ENCODE measurements around the gene DOLPP1.
A peak's percentile ranks its signal among the peaks of the same experiment; 100 is the strongest.
"Not testable (repeated sequence)": the region's sequence is repeated elsewhere in the genome, so short reads cannot be mapped to it uniquely, and the experiment has no call there.

The DOLPP1 gene

GRCh38 chr9:129080601-129081387 is at the start of gene DOLPP1:
Gene DOLPP1, plus strand, starts transcription at chr9:129081111. Its CDS starts 21 bp downstream, at chr9:129081132.
- Histone ChIP-seq H3K27ac (ENCODE audit: low read depth, low read length) (peak within 1 kb of the TSS; percentile 56), H3K4me3 (ENCODE audit: low read length) (peak within 1 kb of the TSS; percentile 91), H3K36me3 (ENCODE audit: control insufficient read depth, insufficient read depth, low read length) (peaks cover 3% of the 10 kb centered on the region), H3K4me1 (ENCODE audit: control insufficient read depth, insufficient read depth, low read length) (peaks cover 8% of the 10 kb centered on the region), H3K9ac (ENCODE audit: low read length) (peak within 1 kb of the TSS; percentile 63), H3K27me3 (ENCODE audit: control insufficient read depth, insufficient read depth, low read length) (no peaks in the 10 kb centered on the region)

GRCh38 chr9:129031514-129031913 is 49.4 kb upstream of the DOLPP1 start:
- H3K36me3 ChIP-seq (ENCODE audit: control insufficient read depth, insufficient read depth, low read length): no peaks in the 10 kb centered on the region
- no peak overlapping the region for H3K4me3 ChIP-seq (ENCODE audit: low read length)
- no peak overlapping the region for H3K9ac ChIP-seq (ENCODE audit: low read length)
- no peak overlapping the region for H3K27ac ChIP-seq (ENCODE audit: low read depth, low read length)
- H3K4me1 ChIP-seq (ENCODE audit: control insufficient read depth, insufficient read depth, low read length): peaks cover 10% of the 10 kb centered on the region
- no peaks in the 10 kb centered on the region for H3K27me3 ChIP-seq (ENCODE audit: control insufficient read depth, insufficient read depth, low read length)

GRCh38 chr9:129032541-129033159 is 48.3 kb upstream of the DOLPP1 start:
- H3K9ac ChIP-seq (ENCODE audit: low read length): no peak overlapping the region
- no peak overlapping the region for H3K27ac ChIP-seq (ENCODE audit: low read depth, low read length)
- no peak overlapping the region for H3K4me3 ChIP-seq (ENCODE audit: low read length)
- peaks cover 8% of the 10 kb centered on the region for H3K4me1 ChIP-seq (ENCODE audit: control insufficient read depth, insufficient read depth, low read length)
- H3K27me3 ChIP-seq (ENCODE audit: control insufficient read depth, insufficient read depth, low read length): no peaks in the 10 kb centered on the region
- H3K36me3 ChIP-seq (ENCODE audit: control insufficient read depth, insufficient read depth, low read length): no peaks in the 10 kb centered on the region

- Histone ChIP-seq H3K27ac (ENCODE audit: low read depth, low read length) (no peak overlapping the region), H3K36me3 (ENCODE audit: control insufficient read depth, insufficient read depth, low read length) (no peaks in the 10 kb centered on the region), H3K27me3 (ENCODE audit: control insufficient read depth, insufficient read depth, low read length) (no peaks in the 10 kb centered on the region), H3K9ac (ENCODE audit: low read length) (no peak overlapping the region), H3K4me3 (ENCODE audit: low read length) (no peak overlapping the region), H3K4me1 (ENCODE audit: control insufficient read depth, insufficient read depth, low read length) (peaks cover 9% of the 10 kb centered on the region)
Measured at GRCh38 chr9:129033216-129033615, 47.7 kb upstream of the DOLPP1 start.

- not testable (repeated sequence) for H3K4me1 ChIP-seq (ENCODE audit: control insufficient read depth, insufficient read depth, low read length); H3K27me3 ChIP-seq (ENCODE audit: control insufficient read depth, insufficient read depth, low read length); H3K36me3 ChIP-seq (ENCODE audit: control insufficient read depth, insufficient read depth, low read length)
- Histone ChIP-seq H3K9ac (ENCODE audit: low read length) (peak overlapping the region; percentile 16), H3K4me3 (ENCODE audit: low read length) (peak overlapping the region; percentile 51), H3K27ac (ENCODE audit: low read depth, low read length) (peak overlapping the region; percentile 63)
Measured at GRCh38 chr9:129035838-129036237, 45.1 kb upstream of the DOLPP1 start.

- Histone ChIP-seq H3K36me3 (ENCODE audit: control insufficient read depth, insufficient read depth, low read length) (peaks cover 4% of the 10 kb centered on the region), H3K27ac (ENCODE audit: low read depth, low read length) (peak within 1 kb of the TSS; percentile 63), H3K27me3 (ENCODE audit: control insufficient read depth, insufficient read depth, low read length) (no peaks in the 10 kb centered on the region), H3K9ac (ENCODE audit: low read length) (peak within 1 kb of the TSS; percentile 70), H3K4me1 (ENCODE audit: control insufficient read depth, insufficient read depth, low read length) (peaks cover 10% of the 10 kb centered on the region), H3K4me3 (ENCODE audit: low read length) (peak within 1 kb of the TSS; percentile 95)
Measured at GRCh38 chr9:129036241-129036922, 44.5 kb upstream of the DOLPP1 start, which contains the start of gene MIGA2. Gene MIGA2, plus strand, starts transcription at chr9:129036626. Its CDS starts 3,969 bp downstream, at chr9:129040595.

- Histone ChIP-seq H3K4me1 (ENCODE audit: control insufficient read depth, insufficient read depth, low read length) (peaks cover 10% of the 10 kb centered on the region), H3K4me3 (ENCODE audit: low read length) (peak overlapping the region; percentile 95), H3K27me3 (ENCODE audit: control insufficient read depth, insufficient read depth, low read length) (no peaks in the 10 kb centered on the region), H3K27ac (ENCODE audit: low read depth, low read length) (peak overlapping the region; percentile 58), H3K36me3 (ENCODE audit: control insufficient read depth, insufficient read depth, low read length) (peaks cover 12% of the 10 kb centered on the region), H3K9ac (ENCODE audit: low read length) (peak overlapping the region; percentile 70)
Measured at GRCh38 chr9:129036923-129037766, 43.8 kb upstream of the DOLPP1 start.

- Histone ChIP-seq H3K27me3 (ENCODE audit: control insufficient read depth, insufficient read depth, low read length) (no peaks in the 10 kb centered on the region), H3K27ac (ENCODE audit: low read depth, low read length) (no peak overlapping the region), H3K9ac (ENCODE audit: low read length) (no peak overlapping the region), H3K36me3 (ENCODE audit: control insufficient read depth, insufficient read depth, low read length) (peaks cover 16% of the 10 kb centered on the region), H3K4me1 (ENCODE audit: control insufficient read depth, insufficient read depth, low read length) (peaks cover 10% of the 10 kb centered on the region), H3K4me3 (ENCODE audit: low read length) (peak overlapping the region; percentile 95)
Measured at GRCh38 chr9:129037767-129038098, 43.2 kb upstream of the DOLPP1 start.

- Histone ChIP-seq H3K4me1 (ENCODE audit: control insufficient read depth, insufficient read depth, low read length) (peaks cover 10% of the 10 kb centered on the region), H3K27ac (ENCODE audit: low read depth, low read length) (no peak overlapping the region), H3K9ac (ENCODE audit: low read length) (no peak overlapping the region), H3K27me3 (ENCODE audit: control insufficient read depth, insufficient read depth, low read length) (no peaks in the 10 kb centered on the region), H3K36me3 (ENCODE audit: control insufficient read depth, insufficient read depth, low read length) (peaks cover 17% of the 10 kb centered on the region), H3K4me3 (ENCODE audit: low read length) (peak overlapping the region; percentile 95)
Measured at GRCh38 chr9:129038109-129038852, 42.6 kb upstream of the DOLPP1 start.

- Histone ChIP-seq H3K9ac (ENCODE audit: low read length) (no peak overlapping the region), H3K4me1 (ENCODE audit: control insufficient read depth, insufficient read depth, low read length) (peaks cover 10% of the 10 kb centered on the region), H3K36me3 (ENCODE audit: control insufficient read depth, insufficient read depth, low read length) (peaks cover 17% of the 10 kb centered on the region), H3K27me3 (ENCODE audit: control insufficient read depth, insufficient read depth, low read length) (no peaks in the 10 kb centered on the region), H3K4me3 (ENCODE audit: low read length) (no peak overlapping the region), H3K27ac (ENCODE audit: low read depth, low read length) (no peak overlapping the region)
Measured at GRCh38 chr9:129040113-129040643, 40.7 kb upstream of the DOLPP1 start.

GRCh38 chr9:129042016-129042415 is 38.9 kb upstream of the DOLPP1 start:
- no peak overlapping the region for H3K27ac ChIP-seq (ENCODE audit: low read depth, low read length)
- peaks cover 20% of the 10 kb centered on the region for H3K36me3 ChIP-seq (ENCODE audit: control insufficient read depth, insufficient read depth, low read length)
- peaks cover 7% of the 10 kb centered on the region for H3K4me1 ChIP-seq (ENCODE audit: control insufficient read depth, insufficient read depth, low read length)
- no peaks in the 10 kb centered on the region for H3K27me3 ChIP-seq (ENCODE audit: control insufficient read depth, insufficient read depth, low read length)
- H3K4me3 ChIP-seq (ENCODE audit: low read length): no peak overlapping the region
- H3K9ac ChIP-seq (ENCODE audit: low read length): no peak overlapping the region
